Mesothelial cell of epicardium (in vitro differentiated cells): ENCODE results near the gene DNAJC15. TPM values are rescaled to one million over a fixed set of nuclear protein-coding genes. Genes with fewer than 3 reads are reported as not detected.
"Not testable (repeated sequence)": the region's sequence is repeated elsewhere in the genome, so short reads cannot be mapped to it uniquely, and the experiment has no call there.

ENCODE experiments used
- DNase-seq, 2 experiments: peaks; one replicate each; pipeline ENCODE4 v3.0.0; 2021; ENCODE audit warnings: low spot score in 2 of 2; ENCODE audit not compliant: unreplicated experiment in 2 of 2
- H3K27ac Mint-ChIP-seq: 2 replicates; pipeline ENCODE4 v1.8.0; 2021; ENCODE audit warnings: mixed read lengths
- H3K27me3 Mint-ChIP-seq: 2 replicates; pipeline ENCODE4 v1.8.0; 2021; ENCODE audit warnings: low read depth, mixed read lengths
- H3K36me3 Mint-ChIP-seq: 2 replicates; pipeline ENCODE4 v1.8.0; 2021; ENCODE audit warnings: mixed read lengths
- H3K4me1 Mint-ChIP-seq: 2 replicates; pipeline ENCODE4 v1.8.0; 2021; ENCODE audit warnings: mixed read lengths
- H3K4me3 Mint-ChIP-seq: 2 replicates; pipeline ENCODE4 v1.8.0; 2021; ENCODE audit warnings: mild to moderate bottlenecking, moderate library complexity, mixed read lengths
- H3K9me3 Mint-ChIP-seq: 2 replicates; pipeline ENCODE4 v1.8.0; 2021; ENCODE audit warnings: mixed read lengths
- total RNA-seq: library from RNA; stranded (reverse); gene quantifications from 3 replicates; pipeline ENCODE4 v1.2.1, GENCODE V29; 2021
- TF ChIP-seq, protein P1 (sequence below): fragments of 200-600 bp; sonication (generic); IDR thresholded peaks from one replicate; pipeline ENCODE4 v1.5.0; 2021; ENCODE audit warnings: antibody characterized with exemption; ENCODE audit not compliant: unreplicated experiment

The DNAJC15 gene
- total RNA-seq, 1 donor from 2014 or later: 31.6 TPM

DNA sequence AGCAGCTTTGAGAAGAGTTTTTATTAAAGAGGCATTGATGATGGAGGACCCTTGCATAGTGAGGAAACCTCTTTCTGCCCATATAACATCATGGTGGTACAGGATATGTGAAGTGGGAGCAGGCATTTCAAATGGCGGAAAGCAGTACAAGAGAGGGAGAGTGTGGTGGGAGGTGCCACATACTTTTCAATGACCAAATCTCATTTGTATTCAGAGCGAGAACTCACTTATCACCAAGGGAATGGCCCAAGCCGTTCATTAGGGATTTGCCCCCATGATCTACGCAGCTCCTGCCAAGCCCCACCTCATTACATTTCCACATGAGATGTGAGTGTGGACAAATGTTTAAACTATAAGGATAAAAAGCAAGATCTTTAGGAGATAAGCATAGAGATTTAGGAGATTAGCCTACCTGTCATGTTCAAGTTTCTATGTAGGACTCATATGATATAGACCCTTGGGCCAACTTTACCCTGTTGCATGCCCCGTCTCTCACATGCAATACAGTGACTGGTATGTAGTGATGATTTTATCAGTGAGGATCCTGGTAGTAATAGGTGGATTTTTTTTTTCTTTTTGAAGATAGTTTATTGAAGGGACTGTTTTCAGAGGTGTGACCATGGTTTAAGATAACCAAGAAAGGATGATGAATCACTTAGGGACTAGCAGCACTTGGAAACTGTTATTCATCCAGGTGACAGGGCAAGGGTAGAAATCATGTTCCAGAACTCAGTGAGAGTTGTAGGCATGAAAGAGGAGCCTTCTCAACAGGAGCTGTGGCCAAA lies 38.3 kb downstream of the DNAJC15 start:
- TF ChIP-seq, protein P1, sequence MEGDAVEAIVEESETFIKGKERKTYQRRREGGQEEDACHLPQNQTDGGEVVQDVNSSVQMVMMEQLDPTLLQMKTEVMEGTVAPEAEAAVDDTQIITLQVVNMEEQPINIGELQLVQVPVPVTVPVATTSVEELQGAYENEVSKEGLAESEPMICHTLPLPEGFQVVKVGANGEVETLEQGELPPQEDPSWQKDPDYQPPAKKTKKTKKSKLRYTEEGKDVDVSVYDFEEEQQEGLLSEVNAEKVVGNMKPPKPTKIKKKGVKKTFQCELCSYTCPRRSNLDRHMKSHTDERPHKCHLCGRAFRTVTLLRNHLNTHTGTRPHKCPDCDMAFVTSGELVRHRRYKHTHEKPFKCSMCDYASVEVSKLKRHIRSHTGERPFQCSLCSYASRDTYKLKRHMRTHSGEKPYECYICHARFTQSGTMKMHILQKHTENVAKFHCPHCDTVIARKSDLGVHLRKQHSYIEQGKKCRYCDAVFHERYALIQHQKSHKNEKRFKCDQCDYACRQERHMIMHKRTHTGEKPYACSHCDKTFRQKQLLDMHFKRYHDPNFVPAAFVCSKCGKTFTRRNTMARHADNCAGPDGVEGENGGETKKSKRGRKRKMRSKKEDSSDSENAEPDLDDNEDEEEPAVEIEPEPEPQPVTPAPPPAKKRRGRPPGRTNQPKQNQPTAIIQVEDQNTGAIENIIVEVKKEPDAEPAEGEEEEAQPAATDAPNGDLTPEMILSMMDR: no peak
- no peak overlapping the region for H3K4me3 Mint-ChIP-seq
- peaks cover 7% of the 10 kb centered on the region for H3K9me3 Mint-ChIP-seq
- H3K27ac Mint-ChIP-seq: peak overlapping the region; percentile 95
- H3K27me3 Mint-ChIP-seq: no peaks in the 10 kb centered on the region
- H3K4me1 Mint-ChIP-seq: peaks cover 79% of the 10 kb centered on the region
- DNase-seq: no peak
- H3K36me3 Mint-ChIP-seq: peaks cover 28% of the 10 kb centered on the region

DNA sequence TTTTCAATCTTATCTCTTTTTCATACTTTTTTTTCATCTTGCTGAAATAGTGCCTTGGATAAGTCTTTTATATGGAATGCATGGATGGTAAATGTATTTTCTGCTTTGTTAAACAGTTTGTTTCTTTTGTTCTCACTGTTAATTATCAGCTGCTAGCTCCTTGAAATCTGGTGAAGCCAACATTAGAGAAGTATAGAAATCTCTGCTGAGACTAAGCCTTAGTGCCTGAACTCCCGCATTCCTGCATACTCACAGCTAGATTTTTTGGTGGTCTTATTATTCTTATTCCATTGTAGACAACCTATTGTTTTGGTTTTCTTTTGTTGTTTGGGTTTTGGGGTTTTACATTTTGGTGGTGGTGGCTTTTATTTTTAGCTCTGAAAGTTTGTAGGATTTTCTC lies 48.4 kb downstream of the DNAJC15 start:
- Mint-ChIP-seq H3K4me1 (peaks cover 48% of the 10 kb centered on the region), H3K9me3 (peaks cover 8% of the 10 kb centered on the region), H3K27me3 (no peaks in the 10 kb centered on the region), H3K27ac (peak overlapping the region; percentile 91), H3K4me3 (no peak overlapping the region), H3K36me3 (peaks cover 40% of the 10 kb centered on the region)
- no peak for DNase-seq
- TF ChIP-seq, protein P1: no peak

DNA sequence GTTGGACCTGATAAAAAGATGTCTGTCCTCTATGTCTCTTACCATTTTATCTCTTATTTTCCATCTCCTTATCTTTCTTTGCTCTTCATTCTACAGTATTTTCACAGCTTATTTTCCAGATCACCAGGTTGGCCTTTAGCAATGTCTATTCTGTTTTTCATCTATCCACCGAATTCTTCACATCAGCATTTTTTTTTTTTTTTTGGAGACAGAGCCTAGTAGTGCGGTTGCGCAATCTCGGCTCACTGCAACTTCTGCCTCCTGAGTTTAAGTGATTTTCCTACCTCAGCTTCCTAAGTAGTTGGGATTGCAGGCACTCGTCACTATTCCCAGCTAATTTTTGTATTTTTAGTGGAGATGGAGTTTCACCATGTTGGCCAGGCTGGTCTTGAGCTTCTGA lies 49.0 kb downstream of the DNAJC15 start:
- Mint-ChIP-seq H3K9me3 (peaks cover 8% of the 10 kb centered on the region), H3K4me3 (no peak overlapping the region), H3K27ac (peak overlapping the region; percentile 91), H3K36me3 (peaks cover 40% of the 10 kb centered on the region), H3K4me1 (peaks cover 53% of the 10 kb centered on the region), H3K27me3 (no peaks in the 10 kb centered on the region)
- TF ChIP-seq, protein P1: no peak
- no peak for DNase-seq

DNA sequence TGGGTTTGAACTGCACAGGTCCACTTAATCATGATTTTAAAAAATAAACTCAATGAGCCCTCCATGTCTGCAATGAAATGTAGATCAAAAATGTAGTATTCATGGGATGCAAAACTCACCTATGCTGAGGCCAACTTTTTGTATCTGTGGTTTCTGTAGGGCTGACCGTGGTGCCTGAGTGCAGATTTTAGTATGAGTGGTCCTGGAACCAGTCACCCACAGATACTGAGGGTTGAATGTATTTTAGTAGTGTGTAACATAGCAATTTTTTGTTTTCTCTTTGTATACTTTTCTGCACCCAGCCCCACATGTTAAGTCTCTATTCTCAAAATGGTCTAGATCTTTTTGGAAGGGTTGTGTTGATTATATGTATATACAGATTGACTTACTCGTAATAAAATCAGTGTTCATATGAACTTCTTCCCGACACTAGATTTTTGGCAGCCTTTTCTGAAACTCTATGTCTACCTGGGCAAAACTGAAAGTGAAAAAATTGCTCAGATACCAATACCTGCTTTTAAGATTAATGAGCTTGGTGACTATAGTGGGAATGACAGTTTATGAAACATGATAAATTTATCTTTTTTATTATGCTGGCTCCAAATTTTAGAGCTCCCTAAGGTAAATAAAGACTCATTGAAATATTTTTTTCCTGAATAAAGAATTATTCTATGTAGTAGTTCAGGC lies 51.6 kb downstream of the DNAJC15 start:
- TF ChIP-seq, protein P1: no peak
- H3K4me1 Mint-ChIP-seq: peaks cover 56% of the 10 kb centered on the region
- DNase-seq: no peak
- peaks cover 38% of the 10 kb centered on the region for H3K36me3 Mint-ChIP-seq
- H3K27me3 Mint-ChIP-seq: no peaks in the 10 kb centered on the region
- H3K4me3 Mint-ChIP-seq: no peak overlapping the region
- H3K27ac Mint-ChIP-seq: peak overlapping the region; percentile 84
- H3K9me3 Mint-ChIP-seq: peaks cover 8% of the 10 kb centered on the region

DNA sequence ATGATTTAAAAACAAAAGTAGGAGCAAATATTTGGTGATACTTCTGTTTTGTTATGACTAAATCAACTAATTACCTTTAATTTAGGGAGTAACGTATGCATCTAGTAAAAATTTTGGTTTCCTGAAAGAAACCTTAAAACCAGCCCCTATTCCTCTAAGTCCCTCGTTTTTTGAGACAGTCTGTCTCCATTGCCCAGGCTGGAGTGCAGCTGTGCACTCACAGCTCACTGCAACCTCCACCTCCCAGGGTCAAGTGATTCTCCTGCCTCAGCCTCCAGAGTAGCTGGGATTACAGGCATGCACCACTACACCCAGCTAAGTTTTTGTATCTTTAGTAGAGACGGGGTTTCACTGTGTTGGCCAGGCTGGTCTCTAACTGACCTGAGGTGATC lies 52.1 kb downstream of the DNAJC15 start:
- Mint-ChIP-seq H3K4me1 (peaks cover 54% of the 10 kb centered on the region), H3K36me3 (peaks cover 40% of the 10 kb centered on the region)
- not testable (repeated sequence) for H3K4me3 Mint-ChIP-seq

DNA sequence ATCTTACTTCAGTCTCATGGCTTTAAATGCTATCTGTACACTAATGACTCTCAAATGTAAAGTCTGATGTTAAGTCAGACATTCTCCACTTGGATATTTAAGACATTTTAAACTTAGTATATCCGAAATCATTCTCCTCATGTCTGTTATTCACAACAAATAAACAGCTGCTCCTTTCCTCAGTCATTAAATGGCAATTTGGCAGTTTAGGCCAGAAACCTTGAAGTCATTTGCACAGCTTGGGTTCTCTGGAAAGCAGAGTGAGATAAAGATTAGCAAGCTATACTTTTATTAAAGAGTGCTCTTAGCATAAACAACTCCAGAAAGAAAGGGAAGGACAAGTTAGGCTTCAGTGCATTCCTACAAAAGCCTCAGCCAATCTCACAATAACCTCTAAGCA lies 53.7 kb downstream of the DNAJC15 start:
- peak overlapping the region; percentile 49 for H3K27ac Mint-ChIP-seq
- DNase-seq: no peak

More for the DNA sequence above, 52.1 kb downstream of the DNAJC15 start:
- not testable (repeated sequence) for DNase-seq, H3K27me3 Mint-ChIP-seq
- H3K27ac Mint-ChIP-seq: peak overlapping the region; percentile 62
- peaks cover 13% of the 10 kb centered on the region for H3K9me3 Mint-ChIP-seq

More for the DNA sequence above, 53.7 kb downstream of the DNAJC15 start:
- TF ChIP-seq, protein P1: no peak
- H3K36me3 Mint-ChIP-seq: peaks cover 46% of the 10 kb centered on the region
- H3K27me3 Mint-ChIP-seq: no peaks in the 10 kb centered on the region
- peaks cover 44% of the 10 kb centered on the region for H3K4me1 Mint-ChIP-seq
- no peak overlapping the region for H3K4me3 Mint-ChIP-seq
- peaks cover 16% of the 10 kb centered on the region for H3K9me3 Mint-ChIP-seq
